ENCODE measurements around the gene NELL1.

NELL1 gene

DNA sequence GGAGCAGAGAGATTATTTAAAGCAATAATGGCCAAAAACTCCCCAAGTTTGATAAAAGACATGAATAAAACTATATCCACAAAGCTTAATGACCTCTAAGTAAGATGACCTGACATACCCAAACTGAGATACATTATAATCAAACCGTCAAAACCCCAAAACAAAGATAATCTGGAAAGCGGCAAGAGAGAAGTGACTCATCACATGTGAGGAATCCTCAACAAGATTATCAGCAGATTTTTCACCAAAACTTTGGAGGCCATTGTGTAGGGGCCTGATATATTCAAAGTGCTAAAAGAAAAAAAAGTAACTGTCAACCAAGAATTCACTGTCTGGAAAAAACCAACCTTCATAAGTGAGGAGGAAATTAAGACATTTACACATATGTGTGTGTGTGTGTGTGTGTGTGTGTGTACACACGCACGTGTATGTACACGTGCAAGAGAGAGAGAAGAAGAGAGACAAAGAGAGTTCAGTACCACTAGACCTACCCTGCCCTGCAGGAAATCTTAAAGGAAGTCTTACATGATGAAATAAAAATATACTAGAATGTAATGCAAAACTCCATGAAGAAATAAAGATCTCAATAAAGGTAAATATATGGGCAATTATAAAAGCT, 752.4 kb downstream of the NELL1 start:
- DNase-seq (ENCODE audit: low spot score) = no peak

DNA sequence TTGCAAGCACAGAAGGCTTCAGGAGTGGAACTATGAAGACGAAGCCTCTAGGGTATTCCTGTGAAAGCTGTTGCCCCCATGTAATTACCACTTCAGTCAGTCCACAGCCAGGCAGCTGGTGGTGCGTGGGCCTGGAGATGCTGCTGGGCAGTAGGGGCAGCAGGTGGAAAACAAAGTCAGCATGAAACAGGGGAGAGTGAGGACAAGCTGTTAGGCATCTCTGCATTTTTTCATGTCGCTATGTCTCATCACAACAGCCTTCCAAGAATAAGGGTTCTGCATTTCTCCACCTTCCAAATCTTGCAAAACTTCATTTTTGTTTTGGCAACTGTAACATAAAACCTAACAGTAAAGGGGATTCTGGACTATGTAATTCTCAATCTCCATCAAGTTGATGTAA, 757.5 kb downstream of the NELL1 start:
- DNase-seq (ENCODE audit: low spot score) = no peak

DNA sequence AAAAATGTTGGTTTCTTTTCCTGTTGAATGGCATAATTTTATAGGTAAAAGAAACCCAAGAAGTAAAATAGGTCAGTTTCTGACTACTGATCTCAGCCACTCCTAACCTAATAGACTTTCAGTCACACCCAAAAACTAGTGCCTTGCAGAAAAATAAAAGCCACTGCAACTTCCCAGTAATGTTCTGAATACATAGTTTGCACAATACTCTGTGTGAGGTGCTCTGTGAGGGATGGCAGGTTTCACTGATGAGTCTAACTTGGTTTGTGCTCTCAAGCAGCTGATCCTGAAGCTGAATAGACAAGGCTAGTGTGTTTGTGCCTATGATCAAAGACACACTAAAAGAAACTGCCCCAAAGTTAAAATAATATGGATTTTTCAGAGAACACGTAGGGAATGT, 758.3 kb downstream of the NELL1 start:
- no peak for DNase-seq (ENCODE audit: low spot score)

DNA sequence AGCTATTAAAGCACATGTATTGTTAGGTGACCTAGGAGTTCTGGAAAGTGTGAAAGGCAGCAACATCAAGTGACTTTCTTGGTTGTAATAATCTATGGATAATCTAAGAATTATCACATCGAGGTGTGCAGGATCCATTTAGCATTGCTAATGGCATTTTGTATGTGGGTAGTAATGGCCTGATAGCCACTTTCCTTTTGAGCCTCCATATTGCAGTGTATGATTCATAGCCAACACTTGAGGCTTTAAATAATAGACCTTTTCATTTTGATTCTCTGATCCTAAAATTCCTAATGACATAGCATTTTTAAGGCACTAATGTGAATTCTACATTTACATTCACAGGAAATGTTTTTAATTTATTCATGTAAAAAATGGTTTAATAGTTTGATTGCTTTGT, 759.4 kb downstream of the NELL1 start:
- no peak for DNase-seq (ENCODE audit: low spot score)

DNA sequence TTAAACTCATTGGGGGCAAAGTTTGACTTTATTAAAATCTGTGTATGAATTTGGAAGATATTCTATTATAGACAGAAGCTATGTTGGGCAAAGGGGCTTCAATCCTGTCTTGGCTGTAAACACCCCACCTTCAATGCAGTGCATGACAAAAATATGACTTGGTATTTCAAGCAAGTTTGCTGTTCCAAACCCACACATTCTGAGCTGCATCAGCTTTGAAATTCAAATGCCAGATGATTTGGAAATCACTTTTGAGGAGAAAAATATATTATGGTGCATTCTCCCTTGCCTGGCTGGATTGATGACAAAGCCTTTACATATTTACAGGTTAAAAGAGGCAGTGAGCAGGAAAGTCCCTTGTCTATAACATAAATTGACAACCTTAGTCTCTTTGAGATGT, 760.0 kb downstream of the NELL1 start:
- DNase-seq (ENCODE audit: low spot score) = no peak

DNA sequence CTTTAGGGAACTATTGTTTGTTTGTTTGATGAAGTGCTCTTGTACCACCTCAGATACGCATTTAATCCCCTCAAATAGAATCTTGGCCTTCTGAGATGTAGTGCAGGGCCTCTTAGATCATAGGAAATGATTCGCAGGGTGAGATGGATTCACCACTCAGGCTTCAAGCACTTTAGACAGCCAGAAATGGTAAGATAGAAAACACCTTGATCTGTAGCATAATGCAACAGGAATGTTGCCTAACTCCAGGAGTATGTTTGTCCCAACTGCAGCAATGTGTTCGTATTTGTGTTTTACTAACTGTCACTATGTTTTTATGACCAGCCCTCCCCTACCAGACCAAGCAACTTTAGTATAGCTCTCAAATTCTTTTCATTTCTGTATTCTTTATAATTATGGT, 761.2 kb downstream of the NELL1 start:
- DNase-seq (ENCODE audit: low spot score) = no peak

DNA sequence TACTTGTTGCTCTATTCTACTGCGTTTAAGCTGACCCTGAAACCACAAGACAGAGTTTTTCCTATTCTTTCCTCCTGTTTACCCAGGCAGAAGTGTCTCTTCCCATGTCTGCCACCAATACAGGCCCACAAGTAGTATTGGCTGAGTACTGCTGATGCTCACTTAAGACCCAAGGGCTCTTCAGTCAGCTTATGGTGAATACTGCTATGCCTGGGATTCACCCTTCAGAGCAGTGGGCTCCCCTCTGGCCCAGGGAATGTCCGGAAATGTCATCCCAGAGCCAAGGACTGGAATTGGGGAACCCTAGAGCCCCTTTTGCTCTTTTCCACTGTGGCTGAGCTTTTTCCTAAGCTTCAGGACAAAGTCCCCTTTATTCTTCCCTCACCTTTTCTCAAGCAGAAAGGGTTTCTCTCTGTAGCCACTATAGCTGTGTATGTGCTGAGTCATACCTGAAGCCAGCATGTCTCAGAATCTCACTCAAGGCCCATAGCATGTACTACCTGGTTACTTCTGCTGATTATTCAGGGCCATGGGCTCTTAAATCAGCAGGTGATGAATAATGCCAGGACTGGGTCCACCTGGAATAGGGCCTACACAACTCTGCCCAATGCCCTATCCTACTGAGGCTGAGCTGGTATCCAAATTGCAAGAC, 777.7 kb downstream of the NELL1 start:
- no peak for DNase-seq (ENCODE audit: low spot score)

DNA sequence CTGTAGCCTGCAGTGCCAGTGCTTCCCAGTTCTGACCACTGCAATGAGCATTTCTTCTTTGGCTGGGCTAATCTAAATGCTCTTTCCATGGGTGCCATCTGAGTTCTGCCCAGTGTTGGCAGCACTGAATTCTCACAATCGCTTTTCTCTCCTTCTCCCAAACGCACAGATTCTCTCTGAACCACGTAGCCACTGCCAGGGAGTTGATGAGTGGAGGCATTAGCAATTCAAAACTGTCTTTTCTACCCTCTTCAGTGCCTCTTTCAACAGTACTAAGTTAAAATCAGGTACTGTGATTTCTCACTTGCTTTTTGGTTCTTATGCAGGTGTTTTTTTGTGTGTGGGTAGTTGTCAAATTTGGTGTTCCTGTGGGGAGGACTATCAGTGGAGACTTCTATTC, 778.5 kb downstream of the NELL1 start:
- no peak for DNase-seq (ENCODE audit: low spot score)

DNA sequence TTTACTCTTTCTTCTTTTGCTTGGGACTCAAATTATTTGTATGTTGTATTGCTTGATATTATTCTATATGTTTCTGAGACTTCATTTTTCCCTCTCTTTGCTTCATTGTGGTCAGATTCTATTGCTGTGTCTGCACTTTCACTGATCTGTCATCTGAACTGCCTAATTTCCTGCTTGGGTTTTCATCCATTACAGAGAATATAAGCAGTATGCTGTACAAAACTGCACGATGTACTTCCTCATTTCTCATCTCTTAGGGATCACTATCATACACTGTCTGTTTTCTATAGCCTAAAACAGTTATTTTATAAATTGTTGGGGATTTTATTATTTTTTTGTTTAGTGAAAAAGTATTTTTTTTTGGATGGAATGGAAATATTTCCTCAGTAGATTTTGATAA, 786.8 kb downstream of the NELL1 start:
- no peak for DNase-seq (ENCODE audit: low spot score)

DNA sequence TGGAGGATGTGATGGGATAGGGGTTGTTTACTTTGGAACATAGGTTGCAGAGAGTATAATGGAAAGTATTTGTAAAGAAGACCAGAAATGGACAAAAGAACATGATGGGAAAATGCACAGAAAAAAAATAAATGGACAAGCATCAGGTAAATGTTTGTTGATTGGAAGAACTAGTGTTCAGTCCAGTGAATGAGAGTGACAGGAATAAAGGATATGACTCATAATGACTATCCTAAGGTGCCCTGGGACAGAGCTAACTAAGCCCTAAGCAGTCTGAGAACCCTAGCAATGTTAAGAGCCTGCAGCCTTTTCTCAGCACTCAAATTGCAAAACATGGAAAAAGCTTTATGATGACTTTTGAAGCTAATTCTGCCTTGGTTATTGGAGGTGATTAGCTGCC, 790.7 kb downstream of the NELL1 start:
- DNase-seq (ENCODE audit: low spot score) = no peak

DNA sequence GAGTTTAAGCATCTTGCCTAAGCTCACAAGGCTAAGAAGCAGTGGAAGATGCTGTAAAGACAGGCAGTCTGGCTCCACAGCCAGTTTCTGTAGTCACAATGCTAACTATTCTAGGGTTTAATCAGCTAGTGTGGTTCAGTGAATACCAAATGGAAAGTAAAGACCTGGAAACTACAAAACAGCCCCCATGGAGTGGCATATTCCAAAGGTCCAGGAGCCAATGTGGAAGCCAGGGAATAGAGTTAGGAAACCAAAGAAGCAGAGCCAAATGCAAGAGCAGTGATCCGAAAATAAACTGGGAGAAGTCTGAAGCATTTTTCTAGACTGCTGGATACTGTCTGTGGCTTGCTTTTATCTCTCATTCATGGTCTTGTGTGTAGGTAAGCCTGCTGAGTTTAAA, 792.3 kb downstream of the NELL1 start:
- DNase-seq (ENCODE audit: low spot score) = no peak

DNA sequence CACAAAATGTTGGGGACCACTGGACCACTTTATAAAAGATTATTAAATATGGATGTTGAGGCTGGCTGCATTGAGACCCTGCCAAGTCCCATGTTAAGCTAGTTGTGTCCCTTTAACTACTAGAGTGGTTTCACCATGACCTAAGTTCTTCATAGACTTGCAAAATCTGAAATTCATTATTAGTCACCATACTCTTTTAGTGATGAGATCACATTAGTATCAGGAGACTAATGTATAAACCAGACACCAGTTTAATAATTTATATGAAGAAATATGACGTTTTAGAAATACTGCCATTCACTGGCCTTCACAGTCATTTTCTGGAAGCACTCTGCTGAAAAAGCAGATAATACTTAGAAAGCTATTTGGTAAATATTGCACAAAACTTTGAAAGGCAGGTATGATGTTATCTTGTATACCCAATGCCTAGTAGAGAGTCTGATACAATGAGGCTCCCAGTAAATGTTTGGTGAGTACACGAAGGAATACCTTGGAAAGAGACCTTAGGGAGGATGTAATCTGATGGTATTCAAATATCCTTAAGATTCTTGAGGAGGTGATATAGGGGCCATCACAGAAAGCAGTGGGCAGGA, 795.3 kb downstream of the NELL1 start:
- DNase-seq (ENCODE audit: low spot score) = no peak

DNA sequence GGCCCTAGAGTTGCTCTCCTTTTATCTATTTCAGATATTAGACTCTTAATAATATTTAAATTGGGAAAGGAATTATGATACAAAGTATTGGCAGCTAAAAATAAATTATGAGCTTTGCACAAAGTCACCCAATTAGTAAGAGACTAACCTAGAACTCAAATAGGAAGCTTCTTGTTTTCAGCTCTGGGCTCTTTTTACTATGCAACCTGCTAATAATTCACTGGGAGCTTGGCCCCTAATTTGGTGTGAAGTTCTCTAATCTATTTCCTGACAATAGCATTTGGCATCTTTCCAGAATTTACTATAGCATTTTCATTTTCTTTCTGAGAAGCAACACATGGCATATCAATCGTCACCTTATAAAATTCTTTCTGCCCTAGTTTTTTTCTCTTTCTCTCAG, 795.8 kb downstream of the NELL1 start:
- no peak for DNase-seq (ENCODE audit: low spot score)

DNA sequence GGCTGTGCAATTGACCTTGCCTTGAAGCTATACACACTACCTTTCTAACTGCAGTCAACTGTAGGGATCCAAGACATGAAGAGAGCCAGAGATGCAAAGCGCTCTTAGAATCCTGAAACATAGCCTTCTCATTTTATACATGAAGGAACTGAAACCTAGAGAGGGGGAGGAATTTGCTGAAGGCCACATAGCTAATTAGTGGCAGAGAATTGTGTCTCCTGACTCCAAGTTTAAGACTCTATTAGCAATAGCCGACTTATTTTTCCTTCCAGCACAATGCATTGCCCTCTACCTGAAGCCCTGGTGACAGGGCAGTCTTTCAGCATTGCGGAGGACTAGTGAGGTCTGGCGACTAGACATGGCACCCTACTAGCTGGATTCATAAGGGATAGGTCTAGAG, 796.5 kb downstream of the NELL1 start:
- no peak for DNase-seq (ENCODE audit: low spot score)

DNA sequence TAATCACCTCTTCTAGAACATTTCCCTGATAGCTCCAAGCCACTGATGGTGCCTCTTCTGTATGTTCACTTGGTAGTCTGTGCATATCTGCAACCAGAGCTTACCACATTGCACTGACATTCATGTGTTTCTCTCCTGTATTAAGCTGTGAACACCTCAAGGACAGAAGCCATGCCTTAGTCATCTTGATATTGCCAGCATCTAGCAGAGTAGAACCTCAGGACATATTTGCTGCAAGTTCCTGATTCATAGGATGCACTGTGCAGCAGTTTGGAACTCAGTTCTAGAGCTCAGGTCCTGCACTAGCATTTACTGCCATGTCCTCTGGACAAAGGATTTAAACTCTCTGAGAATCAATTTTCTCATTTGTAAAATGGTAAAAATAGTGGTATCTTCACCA, 801.1 kb downstream of the NELL1 start:
- no peak for DNase-seq (ENCODE audit: low spot score)

DNA sequence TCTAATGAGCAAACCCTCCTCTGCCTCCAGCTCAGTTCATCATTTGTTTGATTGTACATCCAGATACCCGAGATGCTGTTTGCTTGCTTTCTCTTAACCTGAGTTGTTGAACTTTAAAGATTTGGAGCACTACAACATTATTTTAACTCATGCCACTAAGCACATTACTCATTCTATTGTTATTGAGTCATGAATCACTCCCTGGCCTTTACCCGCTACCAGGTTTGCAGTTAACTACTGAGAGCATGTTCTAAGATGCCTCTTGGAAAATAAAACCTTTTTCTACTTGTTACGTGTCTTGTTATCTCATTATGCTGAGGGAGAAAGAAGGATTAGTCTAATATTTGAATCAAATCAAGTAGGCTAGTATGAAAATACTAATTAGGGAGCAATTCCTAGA, 802.9 kb downstream of the NELL1 start:
- DNase-seq (ENCODE audit: low spot score) = no peak

DNA sequence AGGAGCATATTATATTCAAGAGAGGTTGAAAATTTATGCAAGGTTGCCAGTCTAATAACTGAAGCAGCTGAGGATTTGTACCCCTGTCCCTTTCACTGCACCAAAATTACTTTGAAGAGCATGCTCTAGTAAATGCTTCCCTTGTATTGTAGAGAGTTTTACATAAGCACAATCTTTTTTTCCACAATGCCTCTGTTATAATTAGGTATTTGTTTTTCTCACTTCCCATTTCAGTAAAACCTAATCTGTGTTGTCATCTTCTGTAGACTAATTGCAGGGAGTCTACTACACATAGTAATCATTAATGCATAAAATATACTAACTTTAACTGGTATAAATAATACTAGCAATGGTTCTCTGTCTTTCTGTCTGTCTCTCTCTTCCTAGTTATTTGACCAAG, 805.1 kb downstream of the NELL1 start:
- no peak for DNase-seq (ENCODE audit: low spot score)

DNA sequence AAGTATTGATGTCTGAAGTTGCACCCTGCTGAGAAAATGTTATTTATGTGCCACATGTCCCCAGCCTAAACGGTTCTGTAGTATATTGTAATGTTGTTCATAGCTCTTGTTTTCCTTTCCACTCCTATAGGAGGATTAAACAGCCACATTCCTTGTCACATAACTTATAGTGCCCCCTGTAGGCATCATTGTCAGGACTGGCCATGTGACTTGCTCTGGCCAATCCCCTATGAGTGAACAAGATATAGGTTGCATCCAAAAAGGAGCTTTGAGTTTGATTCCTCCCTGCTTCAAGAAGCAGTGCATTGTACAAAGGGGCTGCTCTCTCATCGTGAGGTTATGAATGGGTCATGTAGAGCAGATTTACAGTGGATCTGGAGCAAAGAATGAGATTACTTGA, 805.9 kb downstream of the NELL1 start:
- DNase-seq (ENCODE audit: low spot score) = no peak

DNA sequence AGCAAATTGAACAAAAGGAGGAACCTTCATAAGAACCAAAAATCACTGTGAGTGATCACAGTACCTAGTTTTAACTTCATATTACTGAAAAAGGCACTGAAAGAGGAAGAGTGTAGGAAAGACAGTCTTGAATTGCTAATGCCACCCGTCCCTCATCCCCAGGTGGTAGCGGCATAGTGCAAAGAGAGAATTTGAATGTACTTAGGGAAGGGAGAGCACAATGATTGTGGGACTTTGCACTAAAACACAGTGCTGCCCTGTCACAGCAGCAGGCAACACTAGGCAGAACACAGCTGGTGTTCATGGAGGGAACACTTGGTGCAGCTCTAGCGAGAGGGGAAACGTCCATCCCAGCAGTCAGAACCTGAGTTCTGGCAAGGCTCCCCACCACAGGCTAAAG, 807.2 kb downstream of the NELL1 start:
- DNase-seq (ENCODE audit: low spot score) = no peak

DNA sequence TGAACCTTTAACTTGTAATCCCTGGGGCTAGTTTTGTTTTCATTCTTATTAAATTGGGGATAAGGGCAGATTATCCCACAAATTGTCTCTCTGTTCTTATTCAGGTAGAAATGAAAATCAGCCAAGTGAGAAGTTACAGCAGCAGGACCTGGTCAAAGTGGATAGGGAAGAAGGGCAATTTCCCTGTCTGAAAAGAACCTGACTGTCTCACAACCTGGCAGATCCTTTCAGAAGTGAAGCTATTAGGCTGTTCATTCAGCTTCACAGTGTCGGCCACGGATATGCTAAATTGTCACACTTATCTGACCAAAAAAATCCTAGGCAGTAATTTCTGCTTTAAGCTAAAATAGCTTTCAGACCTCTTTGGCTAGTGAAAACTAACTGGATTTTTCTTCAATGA, 810.9 kb downstream of the NELL1 start:
- no peak for DNase-seq (ENCODE audit: low spot score)

DNA sequence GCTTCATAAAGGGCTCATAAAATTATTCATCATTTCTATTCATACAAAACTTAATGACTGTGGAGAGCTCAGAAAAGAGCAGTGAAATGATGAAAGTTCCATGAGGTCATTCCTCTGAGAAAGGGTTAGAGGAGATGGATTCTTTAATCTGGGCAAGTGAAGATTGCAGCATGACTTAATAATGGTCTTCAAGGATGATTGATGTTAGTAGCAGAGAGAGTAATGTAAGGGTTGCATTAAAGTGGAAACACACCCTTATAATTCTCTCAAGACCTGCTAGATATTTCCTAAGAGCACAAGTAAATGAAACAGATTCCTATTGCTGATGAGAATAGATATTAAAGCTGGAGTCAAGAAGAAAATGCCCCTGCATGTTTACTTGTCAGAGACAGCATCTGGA, 811.9 kb downstream of the NELL1 start:
- DNase-seq (ENCODE audit: low spot score) = no peak

DNA sequence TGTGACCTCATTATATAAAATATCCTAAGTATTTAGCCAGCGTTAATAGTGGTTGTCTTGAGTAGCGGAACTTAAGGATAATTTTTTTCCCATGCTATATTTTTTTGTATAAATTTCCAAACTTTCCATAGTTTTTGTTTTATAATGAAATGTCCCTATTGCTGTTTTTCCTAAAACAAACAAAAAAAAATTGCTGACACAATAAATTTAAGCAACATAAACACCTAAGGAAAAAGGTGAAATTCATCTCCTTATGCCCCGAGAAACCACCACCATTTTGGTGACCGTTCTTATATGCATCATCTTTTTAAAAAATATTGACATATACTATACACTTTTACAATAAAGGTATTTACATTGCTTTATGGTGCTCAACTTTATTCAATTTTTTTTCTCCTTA, 814.7 kb downstream of the NELL1 start:
- DNase-seq (ENCODE audit: low spot score) = no peak

DNA sequence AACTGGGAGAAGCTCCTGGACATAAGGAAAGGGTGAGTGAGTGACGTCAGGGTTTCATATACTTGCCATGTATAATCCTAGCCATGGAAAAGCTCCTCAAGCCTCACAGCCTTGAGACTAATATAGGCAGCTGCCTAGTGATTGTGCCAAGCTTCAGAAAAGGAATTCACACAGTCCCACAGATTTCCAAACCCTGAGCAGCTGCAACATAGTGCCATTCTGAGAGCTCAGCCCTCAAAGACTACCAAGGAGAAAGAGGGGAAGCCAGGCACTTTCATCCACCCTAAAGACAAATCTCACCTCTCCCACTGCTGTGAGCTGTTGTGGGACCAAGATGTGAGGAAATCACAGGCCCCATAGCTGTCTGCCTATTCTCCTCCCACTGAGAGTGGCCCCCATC, 815.6 kb downstream of the NELL1 start:
- no peak for DNase-seq (ENCODE audit: low spot score)

DNA sequence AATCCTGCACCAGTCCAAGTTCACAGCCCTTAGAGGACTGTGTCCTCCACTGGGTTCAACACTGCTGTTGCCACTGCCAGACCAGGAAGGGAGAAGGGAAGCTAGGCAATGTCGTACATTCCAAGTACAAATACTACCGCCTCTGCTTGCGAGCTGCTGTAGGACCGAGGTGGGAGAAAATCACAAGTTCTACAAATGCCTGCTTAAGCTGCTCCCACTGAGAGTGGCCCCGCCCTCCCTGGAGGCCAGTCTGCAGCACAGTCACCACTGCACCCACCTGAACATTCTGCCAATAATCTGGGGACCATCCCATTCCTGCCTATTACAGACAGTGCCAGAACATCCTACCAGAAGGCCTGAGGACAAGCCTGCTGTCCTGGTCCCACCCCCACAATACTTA, 816.0 kb downstream of the NELL1 start:
- no peak for DNase-seq (ENCODE audit: low spot score)

Data from left forelimb (tissue), 1 donor.